Transverse colon (tissue), 4 donors: Measurements from ENCODE around the gene LETMD1. TPM values are rescaled to one million over a fixed set of nuclear protein-coding genes. Genes with fewer than 3 reads are reported as not detected.
A peak's percentile ranks its signal among the peaks of the same experiment; 100 is the strongest.

ENCODE experiments used
- DNase-seq: peaks from one replicate; pipeline ENCODE4 v3.0.0-alpha.2; 2019
- H3K27ac ChIP-seq, 4 donors: fragments of 200-600 bp; sonication (generic); 2 replicates each; pipeline ENCODE4 v1.5.1; 2016 to 2018; ENCODE audit warnings: inconsistent platforms in 4 of 4
- H3K27me3 ChIP-seq: fragments of 200-600 bp; sonication (generic); 2 replicates; pipeline ENCODE4 v1.5.1; 2017; ENCODE audit warnings: inconsistent platforms
- H3K36me3 ChIP-seq, 4 donors: fragments of 200-600 bp; sonication (generic); 2 replicates each; pipeline ENCODE4 v1.5.1; 2017 to 2019; ENCODE audit warnings: inconsistent platforms in 4 of 4
- H3K4me1 ChIP-seq, 4 donors: fragments of 200-600 bp; sonication (generic); 2 replicates each; pipeline ENCODE4 v1.5.1; 2017 to 2020; ENCODE audit warnings: inconsistent platforms in 4 of 4
- H3K4me3 ChIP-seq, 4 donors: fragments of 200-600 bp; sonication (generic); 1 replicate in 1 of 4; 2 replicates in 3 of 4; pipeline versions ENCODE4 v1.5.1 to v1.6.1; 2017 to 2019; ENCODE audit warnings: inconsistent platforms in 4 of 4
- H3K9me3 ChIP-seq, 2 donors: fragments of 200-600 bp; sonication (generic); 2 replicates each; pipeline ENCODE4 v1.5.1; 2017 to 2019; ENCODE audit warnings: inconsistent platforms in 2 of 2
- EP300 ChIP-seq: sonication (generic); formaldehyde crosslinking; IDR thresholded peaks from one replicate; pipeline ENCODE4 v1.6.1; 2017; ENCODE audit warnings: antibody characterized with exemption, low read depth
- POLR2A ChIP-seq: fragments of 450-650 bp; IDR thresholded peaks from one replicate; pipeline ENCODE4 v1.6.1; 2016; ENCODE audit warnings: antibody characterized with exemption, mild to moderate bottlenecking, moderate library complexity
- POLR2AphosphoS5 ChIP-seq, 3 donors: sonication (generic); formaldehyde crosslinking; IDR thresholded peaks; one replicate each; pipeline ENCODE4 v1.6.1; 2016; ENCODE audit warnings: antibody characterized with exemption in 3 of 3
- WGBS, 2 donors: methylation state at CpG; one replicate each; pipeline ENCODE4 v1.1.5; 2018; ENCODE audit warnings: low coverage in 1 of 2; 5-methylcytosine and 5-hydroxymethylcytosine counted together
- in situ Hi-C, 4 donors: fragments of 200-750 bp; cut with MboI; loops; one replicate each; pipeline versions ENCODE4 v1.15.0 to v1.15.1; 2017; ENCODE audit warnings: low sequenced_read_pairs in 3 of 4, low pct_ligation_motif_present in 1 of 4, low pct_unique_long_range_greater_than_20kb in 1 of 4
- intact Hi-C: fragments of 100-400 bp; cut with DNase I; formaldehyde crosslinking; loops from one replicate; pipeline ENCODE4 v1.15.1; 2023; ENCODE audit warnings: low total_unique reads
- total RNA-seq, 4 donors: library from RNA; depleted of rRNA; stranded (reverse); fragments of >200 nt; gene quantifications; one replicate each; pipeline ENCODE4 v1.1.0, GENCODE V29; 2016
- TF ChIP-seq, protein P1 (sequence below), 5 experiments: fragments of 200-600 bp in 3 of 5; fragments of 450-650 bp in 2 of 5; sonication (generic) in 3 of 5; IDR thresholded peaks; 1 replicate in 2 of 5; 2 replicates in 3 of 5; pipeline ENCODE4 v1.5.1; 2016 to 2017; ENCODE audit warnings: antibody characterized with exemption in 5 of 5, inconsistent platforms in 3 of 5, mild to moderate bottlenecking in 2 of 5, moderate library complexity in 1 of 5

LETMD1 gene, protein sequence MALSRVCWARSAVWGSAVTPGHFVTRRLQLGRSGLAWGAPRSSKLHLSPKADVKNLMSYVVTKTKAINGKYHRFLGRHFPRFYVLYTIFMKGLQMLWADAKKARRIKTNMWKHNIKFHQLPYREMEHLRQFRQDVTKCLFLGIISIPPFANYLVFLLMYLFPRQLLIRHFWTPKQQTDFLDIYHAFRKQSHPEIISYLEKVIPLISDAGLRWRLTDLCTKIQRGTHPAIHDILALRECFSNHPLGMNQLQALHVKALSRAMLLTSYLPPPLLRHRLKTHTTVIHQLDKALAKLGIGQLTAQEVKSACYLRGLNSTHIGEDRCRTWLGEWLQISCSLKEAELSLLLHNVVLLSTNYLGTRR
- total RNA-seq: 100 to 1,000 TPM in 1 of 4 donors, 10 to 100 TPM in 3; 45.3 to 109 (median 88.9) TPM

DNA sequence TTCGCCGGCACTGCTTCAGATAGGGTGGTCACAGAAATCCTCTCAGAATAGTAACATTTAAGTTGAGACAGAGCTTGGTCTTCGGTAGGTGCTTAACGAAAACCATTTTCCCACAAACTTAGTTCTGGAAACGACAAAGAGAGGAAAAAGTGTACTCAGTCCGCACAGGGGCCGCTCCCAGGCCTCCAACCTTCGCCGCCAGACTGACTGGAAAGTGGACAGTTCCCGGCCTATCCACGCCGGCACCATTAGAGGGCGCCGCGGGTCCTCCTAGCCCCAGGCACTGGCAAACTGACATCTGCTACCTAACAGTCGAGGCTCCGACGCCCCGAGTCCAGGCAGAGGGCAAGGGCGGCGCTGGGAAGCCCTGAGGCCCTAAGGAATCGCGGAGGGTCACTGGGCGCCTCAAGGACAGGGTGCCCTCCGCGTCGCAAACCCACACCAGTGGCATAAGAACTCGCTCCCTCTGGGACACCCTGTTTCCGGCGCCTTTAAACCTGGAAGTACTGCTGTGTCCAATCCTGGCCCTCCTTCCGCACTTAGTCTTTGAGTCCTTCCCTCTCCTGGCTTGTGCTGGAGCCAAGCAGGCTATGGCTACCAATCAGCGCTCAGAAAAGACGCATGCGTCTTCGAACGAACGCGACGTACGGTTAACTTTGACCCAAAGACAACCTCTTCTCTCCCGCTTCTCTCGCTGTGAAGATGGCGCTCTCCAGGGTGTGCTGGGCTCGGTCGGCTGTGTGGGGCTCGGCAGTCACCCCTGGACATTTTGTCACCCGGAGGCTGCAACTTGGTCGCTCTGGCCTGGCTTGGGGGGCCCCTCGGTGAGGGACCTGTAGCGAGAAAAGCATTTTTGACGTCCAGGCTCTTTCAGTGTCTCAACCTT, at the start of gene LETMD1:
LETMD1 (plus strand) TSS at position 673 of the 886 bp plus-strand sequence; CDS start at position 703, 30 bp downstream.
- Histone ChIP-seq H3K27ac (peak within 1 kb of the TSS; percentile 90 to 99 (median 94)), H3K4me1 (peaks cover 10 to 25% (median 19%) of the 10 kb centered on the region in 4 donors), H3K36me3 (peaks cover 0 to 9% (median 4%) of the 10 kb centered on the region in 4 donors), H3K27me3 (no peaks in the 10 kb centered on the region), H3K9me3 (no peaks in the 10 kb centered on the region), H3K4me3 (peak within 1 kb of the TSS; percentile 62 to 96 (median 80))
- in situ Hi-C loops (no loop called here), intact Hi-C loops (no loop called here)
- no peak for TF ChIP-seq EP300
- TF ChIP-seq, protein P1, sequence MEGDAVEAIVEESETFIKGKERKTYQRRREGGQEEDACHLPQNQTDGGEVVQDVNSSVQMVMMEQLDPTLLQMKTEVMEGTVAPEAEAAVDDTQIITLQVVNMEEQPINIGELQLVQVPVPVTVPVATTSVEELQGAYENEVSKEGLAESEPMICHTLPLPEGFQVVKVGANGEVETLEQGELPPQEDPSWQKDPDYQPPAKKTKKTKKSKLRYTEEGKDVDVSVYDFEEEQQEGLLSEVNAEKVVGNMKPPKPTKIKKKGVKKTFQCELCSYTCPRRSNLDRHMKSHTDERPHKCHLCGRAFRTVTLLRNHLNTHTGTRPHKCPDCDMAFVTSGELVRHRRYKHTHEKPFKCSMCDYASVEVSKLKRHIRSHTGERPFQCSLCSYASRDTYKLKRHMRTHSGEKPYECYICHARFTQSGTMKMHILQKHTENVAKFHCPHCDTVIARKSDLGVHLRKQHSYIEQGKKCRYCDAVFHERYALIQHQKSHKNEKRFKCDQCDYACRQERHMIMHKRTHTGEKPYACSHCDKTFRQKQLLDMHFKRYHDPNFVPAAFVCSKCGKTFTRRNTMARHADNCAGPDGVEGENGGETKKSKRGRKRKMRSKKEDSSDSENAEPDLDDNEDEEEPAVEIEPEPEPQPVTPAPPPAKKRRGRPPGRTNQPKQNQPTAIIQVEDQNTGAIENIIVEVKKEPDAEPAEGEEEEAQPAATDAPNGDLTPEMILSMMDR (IDR thresholded peaks at IDR 0.05): peak; percentile 84 to 94 (median 92)
- peak; percentile 93 for TF ChIP-seq POLR2A
- peak; percentile 81 to 96 (median 94) for TF ChIP-seq POLR2AphosphoS5 (IDR thresholded peaks at IDR 0.05)
- DNase-seq: peak; percentile 95
- 5 to 29% methylated on average over 4 to 51 of the region's 51 CpGs for WGBS, 2 donors

- no peak for DNase-seq
- intact Hi-C loops: no loop called here
- Histone ChIP-seq H3K4me3 (no peak overlapping the region), H3K27me3 (no peaks in the 10 kb centered on the region), H3K36me3 (peaks cover 0 to 37% (median 9%) of the 10 kb centered on the region in 4 donors), H3K9me3 (no peaks in the 10 kb centered on the region), H3K4me1 (no peaks in the 10 kb centered on the region), H3K27ac (no peak overlapping the region)
- 81 to 97% methylated on average over 4 of the region's 4 CpGs for WGBS, 2 donors
- in situ Hi-C loops: loop anchor here in 2 of 4 donors (10.0 kb wide), 1 partner anchor 174 kb away; no protein-coding TSS in a partner anchor
- TF ChIP-seq EP300 (no peak), POLR2AphosphoS5 (IDR thresholded peaks at IDR 0.05) (no peak), POLR2A (no peak)
- TF ChIP-seq, protein P1 (IDR thresholded peaks at IDR 0.05): no peak
Measured at GRCh38 chr12:50999093-50999492, 49.0 kb upstream of the LETMD1 start.

DNA sequence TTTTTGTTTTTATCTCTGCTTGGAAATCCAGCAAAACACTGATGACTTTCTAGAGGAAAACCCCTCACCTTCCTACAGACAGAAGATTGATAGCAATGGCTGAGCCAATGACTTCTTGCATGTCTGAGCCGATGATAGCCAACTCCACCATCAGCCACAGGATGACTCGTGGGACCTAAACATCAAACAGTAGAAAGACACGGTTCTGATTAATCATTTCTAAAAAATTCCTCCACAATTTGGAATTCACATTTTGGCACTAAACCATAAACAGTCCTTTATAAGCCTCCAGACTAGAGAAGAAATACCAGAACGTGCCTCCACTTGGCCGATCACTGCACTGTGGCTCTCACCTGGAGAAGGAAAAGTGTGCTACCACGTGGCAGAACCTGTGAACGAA, 47.9 kb upstream of the LETMD1 start:
- in situ Hi-C loops: no loop called here
- intact Hi-C loops: no loop called here

GRCh38 chr12:51001799-51002198, 46.3 kb upstream of the LETMD1 start:
- H3K9me3 ChIP-seq: no peaks in the 10 kb centered on the region
- H3K36me3 ChIP-seq: peaks cover 0 to 26% (median 2%) of the 10 kb centered on the region in 4 donors
- TF ChIP-seq POLR2AphosphoS5 (IDR thresholded peaks at IDR 0.05) (no peak), POLR2A (no peak), EP300 (no peak)
- TF ChIP-seq, protein P1 (IDR thresholded peaks at IDR 0.05): no peak
- peaks cover 0 to 3% (median 0%) of the 10 kb centered on the region in 4 donors for H3K4me1 ChIP-seq
- H3K27me3 ChIP-seq: no peaks in the 10 kb centered on the region
- 86% methylated on average over 1 of the region's 1 CpG; no CpG with 5 or more reads in 1 of the 2 donors for WGBS, 2 donors
- H3K4me3 ChIP-seq: no peak overlapping the region
- intact Hi-C loops (no loop called here), in situ Hi-C loops (no loop called here)
- no peak overlapping the region for H3K27ac ChIP-seq
- no peak for DNase-seq

More for the DNA sequence above, 47.9 kb upstream of the LETMD1 start:
- no peak overlapping the region for H3K27ac ChIP-seq
- H3K4me3 ChIP-seq: no peak overlapping the region
- no peaks in the 10 kb centered on the region for H3K9me3 ChIP-seq
- DNase-seq: no peak
- H3K4me1 ChIP-seq: no peaks in the 10 kb centered on the region
- TF ChIP-seq POLR2A (no peak), EP300 (no peak)
- H3K27me3 ChIP-seq: no peaks in the 10 kb centered on the region
- WGBS, 2 donors: 86 to 91% methylated on average over 5 to 7 of the region's 7 CpGs
- peaks cover 0 to 40% (median 8%) of the 10 kb centered on the region in 4 donors for H3K36me3 ChIP-seq
